Endometrial microvascular endothelial cells (primary cell): ENCODE data around the gene GPLD1. TPM values are rescaled to one million over a fixed set of nuclear protein-coding genes. Genes with fewer than 3 reads are reported as not detected.

ENCODE experiments used
- in situ Hi-C: cut with HindIII; loops from 2 replicates; pipeline ENCODE4 v1.10.0; 2017; ENCODE audit warnings: low sequenced_read_pairs, low pct_unique_long_range_greater_than_20kb; ENCODE audit errors: inconsistent ontology term
- total RNA-seq: library from RNA; depleted of rRNA; stranded (reverse); fragments of >200 nt; gene quantifications from one replicate; pipeline ENCODE4 v1.2.3, GENCODE V29; 2015; ENCODE audit errors: inconsistent ontology term

GPLD1 gene
- total RNA-seq, 1 donor from 2014 or later = not detected

GRCh38 chr6:24472181-24472580 lies 17.2 kb downstream of the GPLD1 start:
- in situ Hi-C loops = no loop called here

GRCh38 chr6:24469811-24470210 lies 19.6 kb downstream of the GPLD1 start:
- in situ Hi-C loops = no loop called here

GRCh38 chr6:24464253-24465038 lies 24.9 kb downstream of the GPLD1 start:
- in situ Hi-C loops = no loop called here

GRCh38 chr6:24460966-24461365 lies 28.4 kb downstream of the GPLD1 start:
- in situ Hi-C loops = no loop called here

- in situ Hi-C loops = no loop called here
These were observed 30.4 kb downstream of the GPLD1 start for GRCh38 chr6:24458941-24459340.

GRCh38 chr6:24458134-24458533 lies 31.2 kb downstream of the GPLD1 start:
- in situ Hi-C loops = no loop called here

- in situ Hi-C loops = no loop called here
These were observed 34.3 kb downstream of the GPLD1 start for GRCh38 chr6:24455061-24455460.

GRCh38 chr6:24454452-24454851 lies 34.9 kb downstream of the GPLD1 start:
- in situ Hi-C loops = no loop called here

- in situ Hi-C loops = no loop called here
These were observed 35.5 kb downstream of the GPLD1 start for GRCh38 chr6:24453921-24454320.

- in situ Hi-C loops = no loop called here
These were observed 37.6 kb downstream of the GPLD1 start for GRCh38 chr6:24451581-24452388.

GRCh38 chr6:24448828-24449525 lies 40.4 kb downstream of the GPLD1 start:
- in situ Hi-C loops = no loop called here

- in situ Hi-C loops = no loop called here
These were observed 41.0 kb downstream of the GPLD1 start for GRCh38 chr6:24448396-24448795.

- in situ Hi-C loops = no loop called here
These were observed 42.7 kb downstream of the GPLD1 start for GRCh38 chr6:24446670-24447069.

GRCh38 chr6:24445704-24446103 lies 43.7 kb downstream of the GPLD1 start:
- in situ Hi-C loops = no loop called here

GRCh38 chr6:24444588-24444987 lies 44.8 kb downstream of the GPLD1 start:
- in situ Hi-C loops = no loop called here

- in situ Hi-C loops = no loop called here
These were observed 47.8 kb downstream of the GPLD1 start for GRCh38 chr6:24441599-24441904.

- in situ Hi-C loops = no loop called here
These were observed 48.3 kb downstream of the GPLD1 start for GRCh38 chr6:24440897-24441598.

- in situ Hi-C loops = no loop called here
These were observed 49.4 kb downstream of the GPLD1 start for GRCh38 chr6:24439858-24440539.

GRCh38 chr6:24436979-24437378 lies 52.4 kb downstream of the GPLD1 start:
- in situ Hi-C loops = no loop called here
